ENCODE results near the gene RSPRY1. TPM values are rescaled to one million over a fixed set of nuclear protein-coding genes. Genes with fewer than 3 reads are reported as not detected.

RSPRY1 gene
- total and polyA plus RNA-seq, 2 experiments from 2014 or later, result 39.1 to 42.7 TPM

DNA sequence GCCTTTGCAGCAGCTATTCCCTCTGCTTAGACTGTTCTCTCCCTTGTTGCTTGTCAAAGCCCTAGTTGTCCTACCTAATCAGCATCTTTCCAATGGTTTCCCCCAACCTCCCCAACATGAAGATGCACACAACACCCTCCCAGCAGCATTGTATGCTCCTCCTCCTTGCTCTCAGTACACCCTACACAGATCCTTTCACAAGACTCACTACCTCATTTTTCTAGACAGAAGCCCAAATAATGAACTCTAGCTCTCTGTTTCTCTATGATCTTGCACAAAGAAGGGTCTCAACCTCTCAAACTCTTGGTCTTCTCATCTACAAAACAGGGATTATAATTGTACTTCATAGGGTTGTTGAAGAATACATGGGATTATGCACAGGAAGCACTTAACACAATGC lies 19.7 kb upstream of the RSPRY1 start:
- H3K36me3 ChIP-seq (ENCODE audit: low read depth), result peaks cover 32% of the 10 kb centered on the region; the same call in 1 of the 2 replicates
- no peak overlapping the region for H3K27ac ChIP-seq
- H3K9me3 ChIP-seq (ENCODE audit: low read depth), result no peaks in the 10 kb centered on the region
- H2AFZ ChIP-seq, result no peak overlapping the region
- no peak for DNase-seq
- no peak overlapping the region for H3K4me2 ChIP-seq (ENCODE audit: unreplicated experiment)
- in situ Hi-C loops (cut with MboI), result no loop called here
- no peaks in the 10 kb centered on the region for H3K9me2 ChIP-seq (ENCODE audit: insufficient read depth)
- TF ChIP-seq EZH2phosphoT487 (IDR thresholded peaks at IDR 0.05; ENCODE audit: insufficient read depth, low read depth) (no peak), EZH2 (IDR thresholded peaks at IDR 0.05; ENCODE audit: insufficient read depth, poor library complexity, severe bottlenecking) (no peak)
- H3K9ac ChIP-seq, result no peak overlapping the region
- no peak overlapping the region for H3K4me3 ChIP-seq
- H3K79me2 ChIP-seq (ENCODE audit: insufficient read depth), result no peaks in the 10 kb centered on the region
- H3K27me3 ChIP-seq (replicated peaks; ENCODE audit: insufficient read depth), result no peaks in the 10 kb centered on the region
- H3F3A ChIP-seq (ENCODE audit: insufficient read depth), result no peaks in the 10 kb centered on the region
- H4K20me1 ChIP-seq (ENCODE audit: insufficient read depth), result no peaks in the 10 kb centered on the region
- H3K4me1 ChIP-seq (ENCODE audit: insufficient read depth), result no peaks in the 10 kb centered on the region

DNA sequence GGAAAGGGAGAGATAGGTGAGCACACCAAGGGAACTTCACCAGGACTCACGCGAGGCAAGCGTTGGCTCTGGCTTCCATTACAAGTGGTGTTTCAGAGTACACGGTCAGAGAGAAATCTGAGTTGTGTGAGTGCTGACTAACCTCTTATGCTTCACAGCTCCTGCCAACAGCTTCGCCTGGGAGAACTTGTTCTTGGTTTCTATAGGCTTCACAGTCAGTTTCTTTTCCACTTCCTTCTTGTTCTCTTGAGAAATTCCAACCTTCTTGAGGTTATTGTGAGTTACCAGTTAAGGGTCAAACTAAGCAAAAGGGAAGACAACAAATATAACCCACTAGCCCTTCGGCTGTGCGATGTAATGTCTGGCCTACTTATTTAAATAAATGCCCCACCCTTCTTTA lies 19.2 kb upstream of the RSPRY1 start:
- Histone ChIP-seq H3K9ac (no peak overlapping the region), H3K9me2 (ENCODE audit: insufficient read depth) (no peaks in the 10 kb centered on the region), H3F3A (ENCODE audit: insufficient read depth) (no peaks in the 10 kb centered on the region), H3K4me1 (ENCODE audit: insufficient read depth) (no peaks in the 10 kb centered on the region), H3K4me3 (no peak overlapping the region), H4K20me1 (ENCODE audit: insufficient read depth) (no peaks in the 10 kb centered on the region), H2AFZ (no peak overlapping the region), H3K79me2 (ENCODE audit: insufficient read depth) (no peaks in the 10 kb centered on the region), H3K27ac (no peak overlapping the region), H3K4me2 (ENCODE audit: unreplicated experiment) (no peak overlapping the region), H3K27me3 (replicated peaks; ENCODE audit: insufficient read depth) (no peaks in the 10 kb centered on the region), H3K36me3 (ENCODE audit: low read depth) (peaks cover 32% of the 10 kb centered on the region; the same call in 1 of the 2 replicates), H3K9me3 (ENCODE audit: low read depth) (no peaks in the 10 kb centered on the region)
- peak; percentile 45 for DNase-seq
- no peak for TF ChIP-seq EZH2 (IDR thresholded peaks at IDR 0.05; ENCODE audit: insufficient read depth, poor library complexity, severe bottlenecking)
- TF ChIP-seq EZH2phosphoT487 (IDR thresholded peaks at IDR 0.05; ENCODE audit: insufficient read depth, low read depth), result no peak
- 74 to 81% methylated on average over 7 of the region's 7 CpGs for WGBS, 2 experiments (ENCODE audit: low coverage in 1 of 2, low lambda C conversion rate in 2 of 2, missing lambda C conversion rate in 2 of 2)
- in situ Hi-C loops (cut with MboI), result no loop called here

DNA sequence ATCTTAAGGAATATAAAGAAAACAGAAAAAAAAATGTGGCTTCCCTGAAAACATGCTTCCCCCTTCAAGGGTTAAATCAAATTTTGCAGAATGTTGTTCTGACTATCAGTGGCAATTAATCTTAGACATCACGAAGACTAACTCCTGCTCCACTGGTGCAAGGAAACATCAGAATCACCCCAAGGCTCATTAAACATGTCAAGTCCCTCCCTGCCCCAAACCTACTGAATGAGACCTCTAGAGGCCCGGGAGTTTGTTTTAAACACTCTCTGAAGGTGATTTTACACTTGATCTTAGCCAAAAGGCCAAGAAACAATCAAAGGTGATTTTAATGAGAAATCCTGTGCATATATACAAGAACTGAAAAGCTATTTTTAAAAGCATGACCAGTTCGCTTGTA lies 18.6 kb upstream of the RSPRY1 start:
- in situ Hi-C loops (cut with MboI), result no loop called here
- H3K4me3 ChIP-seq, result no peak overlapping the region
- WGBS, 2 experiments (ENCODE audit: low coverage in 1 of 2, low lambda C conversion rate in 2 of 2, missing lambda C conversion rate in 2 of 2), result 87 to 90% methylated on average over 3 of the region's 3 CpGs
- no peak overlapping the region for H3K4me2 ChIP-seq (ENCODE audit: unreplicated experiment)
- H3F3A ChIP-seq (ENCODE audit: insufficient read depth), result no peaks in the 10 kb centered on the region
- H4K20me1 ChIP-seq (ENCODE audit: insufficient read depth), result no peaks in the 10 kb centered on the region
- no peak overlapping the region for H2AFZ ChIP-seq
- H3K9ac ChIP-seq, result no peak overlapping the region
- no peak for DNase-seq
- no peaks in the 10 kb centered on the region for H3K9me2 ChIP-seq (ENCODE audit: insufficient read depth)
- H3K9me3 ChIP-seq (ENCODE audit: low read depth), result no peaks in the 10 kb centered on the region
- H3K79me2 ChIP-seq (ENCODE audit: insufficient read depth), result no peaks in the 10 kb centered on the region
- H3K4me1 ChIP-seq (ENCODE audit: insufficient read depth), result no peaks in the 10 kb centered on the region
- H3K27me3 ChIP-seq (replicated peaks; ENCODE audit: insufficient read depth), result no peaks in the 10 kb centered on the region
- TF ChIP-seq EZH2 (IDR thresholded peaks at IDR 0.05; ENCODE audit: insufficient read depth, poor library complexity, severe bottlenecking) (no peak), EZH2phosphoT487 (IDR thresholded peaks at IDR 0.05; ENCODE audit: insufficient read depth, low read depth) (no peak)
- H3K27ac ChIP-seq, result no peak overlapping the region
- peaks cover 28% of the 10 kb centered on the region; the same call in 1 of the 2 replicates for H3K36me3 ChIP-seq (ENCODE audit: low read depth)

DNA sequence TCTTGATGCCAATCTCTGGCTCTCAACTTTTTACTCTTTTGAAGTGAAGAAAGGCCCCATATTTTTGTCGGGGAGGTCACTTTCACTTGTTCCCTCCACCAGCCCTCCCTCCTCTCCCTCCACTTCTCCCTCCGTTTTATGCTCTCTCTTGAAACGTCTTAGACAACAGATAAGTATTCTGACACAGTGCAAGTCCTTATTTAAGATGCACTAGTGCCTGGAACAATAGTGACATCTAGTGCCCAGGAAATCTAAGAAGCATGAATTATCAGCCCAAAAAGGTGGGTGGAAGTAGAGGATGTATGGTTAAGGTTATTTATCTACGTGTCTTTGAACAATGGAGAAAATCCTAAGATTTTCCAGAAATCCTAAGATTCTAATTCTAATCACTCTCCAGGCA lies 18.2 kb upstream of the RSPRY1 start:
- no peak overlapping the region for H2AFZ ChIP-seq
- no peaks in the 10 kb centered on the region for H3K79me2 ChIP-seq (ENCODE audit: insufficient read depth)
- H3K9ac ChIP-seq, result no peak overlapping the region
- H3K4me3 ChIP-seq, result no peak overlapping the region
- DNase-seq, result peak; percentile 72
- H3F3A ChIP-seq (ENCODE audit: insufficient read depth), result no peaks in the 10 kb centered on the region
- WGBS, 2 experiments (ENCODE audit: low coverage in 1 of 2, low lambda C conversion rate in 2 of 2, missing lambda C conversion rate in 2 of 2), result 19 to 20% methylated on average over 4 of the region's 4 CpGs
- in situ Hi-C loops (cut with MboI), result no loop called here
- no peaks in the 10 kb centered on the region for H3K9me3 ChIP-seq (ENCODE audit: low read depth)
- no peaks in the 10 kb centered on the region for H3K4me1 ChIP-seq (ENCODE audit: insufficient read depth)
- peaks cover 27% of the 10 kb centered on the region; the same call in 1 of the 2 replicates for H3K36me3 ChIP-seq (ENCODE audit: low read depth)
- no peaks in the 10 kb centered on the region for H4K20me1 ChIP-seq (ENCODE audit: insufficient read depth)
- TF ChIP-seq EZH2 (IDR thresholded peaks at IDR 0.05; ENCODE audit: insufficient read depth, poor library complexity, severe bottlenecking) (no peak), EZH2phosphoT487 (IDR thresholded peaks at IDR 0.05; ENCODE audit: insufficient read depth, low read depth) (no peak)
- H3K9me2 ChIP-seq (ENCODE audit: insufficient read depth), result no peaks in the 10 kb centered on the region
- H3K4me2 ChIP-seq (ENCODE audit: unreplicated experiment), result no peak overlapping the region
- no peak overlapping the region for H3K27ac ChIP-seq
- H3K27me3 ChIP-seq (replicated peaks; ENCODE audit: insufficient read depth), result no peaks in the 10 kb centered on the region

DNA sequence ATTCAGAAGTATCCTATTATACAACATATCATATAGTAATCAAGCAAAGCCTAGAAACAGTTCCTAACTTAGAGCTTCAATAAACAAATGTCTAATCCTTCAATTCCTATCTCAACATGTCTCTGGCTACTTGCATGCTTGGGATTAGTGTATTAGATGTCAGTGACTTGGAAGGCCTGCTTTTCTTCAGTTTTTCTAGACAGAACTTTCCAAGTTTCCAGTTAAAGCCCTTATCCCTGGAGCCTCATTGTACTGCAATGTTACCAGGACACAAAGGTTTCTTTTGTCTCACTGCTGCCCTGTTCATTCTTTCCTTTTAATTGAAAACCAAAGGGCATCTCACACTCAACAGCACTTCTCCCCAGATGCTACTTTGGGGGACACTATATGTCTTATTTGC lies 16.8 kb upstream of the RSPRY1 start:
- H3K9ac ChIP-seq, result no peak overlapping the region
- H3K27me3 ChIP-seq (replicated peaks; ENCODE audit: insufficient read depth), result no peaks in the 10 kb centered on the region
- no peaks in the 10 kb centered on the region for H3F3A ChIP-seq (ENCODE audit: insufficient read depth)
- H3K9me3 ChIP-seq (ENCODE audit: low read depth), result no peaks in the 10 kb centered on the region
- peaks cover 16% of the 10 kb centered on the region; the same call in 1 of the 2 replicates for H3K36me3 ChIP-seq (ENCODE audit: low read depth)
- no peak for DNase-seq
- H4K20me1 ChIP-seq (ENCODE audit: insufficient read depth), result no peaks in the 10 kb centered on the region
- no peak overlapping the region for H3K4me2 ChIP-seq (ENCODE audit: unreplicated experiment)
- H3K4me1 ChIP-seq (ENCODE audit: insufficient read depth), result no peaks in the 10 kb centered on the region
- no peaks in the 10 kb centered on the region for H3K9me2 ChIP-seq (ENCODE audit: insufficient read depth)
- in situ Hi-C loops (cut with MboI), result no loop called here
- no peak overlapping the region for H2AFZ ChIP-seq
- TF ChIP-seq EZH2phosphoT487 (IDR thresholded peaks at IDR 0.05; ENCODE audit: insufficient read depth, low read depth) (no peak), EZH2 (IDR thresholded peaks at IDR 0.05; ENCODE audit: insufficient read depth, poor library complexity, severe bottlenecking) (no peak)
- no peaks in the 10 kb centered on the region for H3K79me2 ChIP-seq (ENCODE audit: insufficient read depth)
- H3K4me3 ChIP-seq, result no peak overlapping the region
- no peak overlapping the region for H3K27ac ChIP-seq

Data from GM23248 (cell line).